ENCODE data around the gene IER5.

IER5 gene

GRCh38 chr1:181135815-181136737 is 47.6 kb downstream of the IER5 start:
- no peak for DNase-seq

- DNase-seq, result no peak
These were observed 48.2 kb downstream of the IER5 start for GRCh38 chr1:181136738-181137122.

GRCh38 chr1:181137217-181137743 is 48.8 kb downstream of the IER5 start:
- no peak for DNase-seq

GRCh38 chr1:181139631-181140061 is 51.1 kb downstream of the IER5 start:
- peak in 1 of 2 experiments; percentile 21 for DNase-seq

- no peak for DNase-seq
These were observed 51.9 kb downstream of the IER5 start for GRCh38 chr1:181140398-181140797.

- DNase-seq, result no peak
These were observed 52.4 kb downstream of the IER5 start for GRCh38 chr1:181140891-181141290.

GRCh38 chr1:181141431-181141910 is 53.0 kb downstream of the IER5 start:
- DNase-seq, result no peak

Data from NCI-H526 (cell line).